LNCaP clone FGC (cell line): ENCODE measurements around the gene XK.

Experiments
- DNase-seq: peaks from one replicate; pipeline ENCODE4 v3.0.0-alpha.2; 2011; ENCODE audit warnings: low read depth
- H3K4me3 ChIP-seq: 2 replicates; pipeline ENCODE4 v1.5.1; 2011; ENCODE audit warnings: mild to moderate bottlenecking, low read depth, low read length, control low read depth
- CTCF ChIP-seq: IDR thresholded peaks from 2 replicates; pipeline ENCODE4 v1.5.1; 2012; ENCODE audit warnings: mild to moderate bottlenecking; ENCODE audit not compliant: control insufficient read depth, insufficient read depth; ENCODE audit errors: extremely low read depth

Gene XK

GRCh38 chrX:37779857-37780256 lies 94.3 kb downstream of the XK start, which contains the start of gene CYBB:
Gene CYBB (plus strand): TSS chrX:37780059. CDS start chrX:37780078, 19 bp downstream.
- no peak for DNase-seq
- no peak within 1 kb of the TSS for H3K4me3 ChIP-seq
- TF ChIP-seq CTCF, result no peak

GRCh38 chrX:37781081-37781480 lies 95.5 kb downstream of the XK start:
- no peak for DNase-seq
- H3K4me3 ChIP-seq, result no peak overlapping the region
- no peak for TF ChIP-seq CTCF
